Common myeloid progenitor, CD34-positive (primary cell): ENCODE measurements around the gene PLCH1.

Experiments used
- CTCF ChIA-PET: fragments of 350-600 bp; sonication (Branson Sonifier 250); formaldehyde crosslinking; loops from one replicate; lab custom pipeline; 2021; ENCODE audit warnings: antibody characterized with exemption; lab: Charles Lee
- POLR2A ChIA-PET: fragments of 350-600 bp; sonication (Branson Sonifier 250); formaldehyde crosslinking; loops from one replicate; lab custom pipeline; 2021; ENCODE audit warnings: antibody characterized with exemption; lab: Charles Lee
- DNase-seq, 3 donors: peaks; one replicate each; pipeline versions ENCODE4 v3.0.0 to v3.0.0-alpha.2; 2013
- H3K27ac ChIP-seq, 2 experiments: 1 replicate in 1 of 2; 2 replicates in 1 of 2; pipeline ENCODE4 v1.7.0; 2013; ENCODE audit warnings: inconsistent platforms in 2 of 2, low read length in 2 of 2, mild to moderate bottlenecking in 2 of 2, low read depth in 1 of 2, moderate library complexity in 1 of 2; ENCODE audit not compliant: severe bottlenecking in 2 of 2, insufficient read depth in 1 of 2, poor library complexity in 1 of 2
- H3K27me3 ChIP-seq, 5 experiments: replicated peaks in 2 of 5; 1 replicate in 3 of 5; 2 replicates in 2 of 5; pipeline versions ENCODE4 v1.6.1 to v1.7.0; 2013; ENCODE audit warnings: low read length in 4 of 5, mild to moderate bottlenecking in 2 of 5, moderate library complexity in 2 of 5, inconsistent platforms in 1 of 5; ENCODE audit not compliant: insufficient read depth in 5 of 5, control insufficient read depth in 4 of 5
- H3K36me3 ChIP-seq, 4 experiments: 1 replicate in 2 of 4; 2 replicates in 2 of 4; pipeline versions ENCODE4 v1.6.1 to v1.7.0; 2013; ENCODE audit warnings: low read length in 3 of 4, control low read depth in 1 of 4, mild to moderate bottlenecking in 1 of 4; ENCODE audit not compliant: control insufficient read depth in 4 of 4, insufficient read depth in 4 of 4
- H3K4me1 ChIP-seq, 4 experiments: 1 replicate in 3 of 4; 2 replicates in 1 of 4; pipeline versions ENCODE4 v1.6.1 to v1.7.1; 2013; ENCODE audit warnings: low read length in 3 of 4, mild to moderate bottlenecking in 3 of 4, control low read depth in 1 of 4, inconsistent platforms in 1 of 4, moderate library complexity in 1 of 4; ENCODE audit not compliant: control insufficient read depth in 4 of 4, insufficient read depth in 4 of 4; ENCODE audit errors: control extremely low read depth in 1 of 4
- H3K4me3 ChIP-seq, 7 experiments: 1 replicate in 4 of 7; 2 replicates in 3 of 7; pipeline versions ENCODE4 v1.5.1 to v1.7.0; 2013; ENCODE audit warnings: mild to moderate bottlenecking in 7 of 7, low read length in 6 of 7, moderate library complexity in 6 of 7, inconsistent platforms in 2 of 7, low read depth in 2 of 7, control low read depth in 1 of 7; ENCODE audit not compliant: insufficient read depth in 4 of 7, control insufficient read depth in 1 of 7; ENCODE audit errors: extremely low read depth in 1 of 7
- H3K9me3 ChIP-seq, 5 experiments: 1 replicate in 4 of 5; 2 replicates in 1 of 5; pipeline versions ENCODE4 v1.6.1 to v1.7.1; 2013; ENCODE audit warnings: low read length in 4 of 5, mild to moderate bottlenecking in 2 of 5, inconsistent platforms in 1 of 5, low read depth in 1 of 5, moderate library complexity in 1 of 5; ENCODE audit not compliant: control insufficient read depth in 4 of 5, insufficient read depth in 2 of 5; ENCODE audit errors: control extremely low read depth in 1 of 5
- WGBS: methylation state at CpG from one replicate; pipeline ENCODE4 v1.1.5; 2013; ENCODE audit not compliant: insufficient coverage; 5-methylcytosine and 5-hydroxymethylcytosine counted together

PLCH1 gene

GRCh38 chr3:155412904-155413303 is 332.0 kb downstream of the PLCH1 start:
- Histone ChIP-seq H3K4me1 (no peaks in the 10 kb centered on the region), H3K9me3 (no peaks in the 10 kb centered on the region), H3K36me3 (no peaks in the 10 kb centered on the region), H3K27ac (no peak overlapping the region), H3K4me3 (no peak overlapping the region), H3K27me3 (no peaks in the 10 kb centered on the region)
- CTCF ChIA-PET = no interaction called here
- no peak for DNase-seq
- whole genome bisulfite sequencing = 88% methylated on average over 3 of the region's 3 CpGs
- POLR2A ChIA-PET = no interaction called here

GRCh38 chr3:155411500-155412223 is 333.2 kb downstream of the PLCH1 start:
- CTCF ChIA-PET = no interaction called here
- Histone ChIP-seq H3K9me3 (no peaks in the 10 kb centered on the region), H3K4me1 (no peaks in the 10 kb centered on the region), H3K27ac (no peak overlapping the region), H3K36me3 (no peaks in the 10 kb centered on the region), H3K27me3 (no peaks in the 10 kb centered on the region), H3K4me3 (no peak overlapping the region)
- POLR2A ChIA-PET = no interaction called here
- 100% methylated on average over 2 of the region's 5 CpGs for WGBS
- no peak for DNase-seq

GRCh38 chr3:155409336-155409735 is 335.5 kb downstream of the PLCH1 start:
- no peaks in the 10 kb centered on the region for H3K36me3 ChIP-seq
- no peaks in the 10 kb centered on the region for H3K9me3 ChIP-seq
- H3K27me3 ChIP-seq = no peaks in the 10 kb centered on the region
- no peak for DNase-seq
- POLR2A ChIA-PET = no interaction called here
- H3K4me3 ChIP-seq = no peak overlapping the region
- no peaks in the 10 kb centered on the region for H3K4me1 ChIP-seq
- CTCF ChIA-PET = no interaction called here
- no peak overlapping the region for H3K27ac ChIP-seq

- H3K27me3 ChIP-seq = no peaks in the 10 kb centered on the region
- no peaks in the 10 kb centered on the region for H3K9me3 ChIP-seq
- H3K36me3 ChIP-seq = no peaks in the 10 kb centered on the region
- no peak overlapping the region for H3K4me3 ChIP-seq
- no peaks in the 10 kb centered on the region for H3K4me1 ChIP-seq
- DNase-seq = no peak
- 100% methylated on average over 2 of the region's 3 CpGs for WGBS
- POLR2A ChIA-PET = no interaction called here
- H3K27ac ChIP-seq = no peak overlapping the region
- CTCF ChIA-PET = no interaction called here
Observed at GRCh38 chr3:155407971-155408370, 336.9 kb downstream of the PLCH1 start.

GRCh38 chr3:155407331-155407730 is 337.5 kb downstream of the PLCH1 start:
- H3K27me3 ChIP-seq = no peaks in the 10 kb centered on the region
- H3K4me3 ChIP-seq = no peak overlapping the region
- CTCF ChIA-PET = no interaction called here
- H3K27ac ChIP-seq = no peak overlapping the region
- DNase-seq = no peak
- no peaks in the 10 kb centered on the region for H3K9me3 ChIP-seq
- POLR2A ChIA-PET = no interaction called here
- H3K4me1 ChIP-seq = no peaks in the 10 kb centered on the region
- no peaks in the 10 kb centered on the region for H3K36me3 ChIP-seq
- WGBS = no CpG with 5 or more reads among the region's 1 CpG

- WGBS = 100% methylated on average over 1 of the region's 1 CpG
- DNase-seq = no peak
- CTCF ChIA-PET = no interaction called here
Observed at GRCh38 chr3:155404486-155404885, 340.4 kb downstream of the PLCH1 start.

GRCh38 chr3:155402656-155403055 is 342.2 kb downstream of the PLCH1 start:
- Histone ChIP-seq H3K9me3 (peaks cover 0 to 7% (median 3%) of the 10 kb centered on the region in 5 experiments), H3K27me3 (no peaks in the 10 kb centered on the region), H3K36me3 (no peaks in the 10 kb centered on the region), H3K4me3 (no peak overlapping the region), H3K27ac (no peak overlapping the region), H3K4me1 (no peaks in the 10 kb centered on the region)
- ChIA-PET CTCF (no interaction called here), POLR2A (no interaction called here)
- DNase-seq = no peak

More at GRCh38 chr3:155404486-155404885, 340.4 kb downstream of the PLCH1 start:
- peaks cover 0 to 7% (median 3%) of the 10 kb centered on the region in 5 experiments for H3K9me3 ChIP-seq
- no peak overlapping the region for H3K4me3 ChIP-seq
- H3K27me3 ChIP-seq = no peaks in the 10 kb centered on the region
- H3K4me1 ChIP-seq = no peaks in the 10 kb centered on the region
- POLR2A ChIA-PET = no interaction called here
- no peaks in the 10 kb centered on the region for H3K36me3 ChIP-seq
- H3K27ac ChIP-seq = no peak overlapping the region
